HepG2 (cell line): Measurements from ENCODE around the gene DDIT4. TPM values are rescaled to one million over a fixed set of nuclear protein-coding genes. Genes with fewer than 3 reads are reported as not detected.
A peak's percentile ranks its signal among the peaks of the same experiment; 100 is the strongest.

Experiments used
- BRD4 ChIP-seq: sonication (generic); formaldehyde crosslinking; IDR thresholded peaks from 2 replicates; pipeline ENCODE4 v1.4.0; 2020; ENCODE audit warnings: missing genetic modification reagents
- GPBP1L1 ChIP-seq: sonication (generic); formaldehyde crosslinking; IDR thresholded peaks from 2 replicates; pipeline ENCODE4 v1.5.0; 2020; ENCODE audit warnings: mild to moderate bottlenecking, missing genetic modification reagents
- HDAC1 ChIP-seq: sonication (generic); formaldehyde crosslinking; IDR thresholded peaks from 2 replicates; pipeline ENCODE4 v1.5.1; 2020; ENCODE audit warnings: mild to moderate bottlenecking, missing genetic modification reagents
- HMG20A ChIP-seq: IDR thresholded peaks from 2 replicates; pipeline ENCODE4 v1.6.1; 2016; ENCODE audit warnings: borderline replicate concordance
- HNF1B ChIP-seq: sonication (generic); formaldehyde crosslinking; IDR thresholded peaks from 2 replicates; pipeline ENCODE4 v1.5.1; 2020; ENCODE audit warnings: mild to moderate bottlenecking, moderate library complexity, missing genetic modification reagents
- KDM4B ChIP-seq: sonication (generic); formaldehyde crosslinking; IDR thresholded peaks from 2 replicates; pipeline ENCODE4 v1.4.0; 2020; ENCODE audit warnings: missing genetic modification reagents
- NFE2L2 ChIP-seq: fragments of 150-350 bp; IDR thresholded peaks from 2 replicates; pipeline ENCODE4 v1.6.1; 2014; ENCODE audit warnings: low read length
- RBM22 ChIP-seq: fragments of 200-400 bp; formaldehyde crosslinking; optimal IDR thresholded peaks from 2 replicates; pipeline ENCODE3; 2017; ENCODE audit warnings: mild to moderate bottlenecking, low read length, moderate library complexity
- SKIL ChIP-seq: sonication (generic); formaldehyde crosslinking; IDR thresholded peaks from 2 replicates; pipeline ENCODE4 v1.8.0; 2022; ENCODE audit warnings: missing genetic modification reagents, mild to moderate bottlenecking, moderate library complexity, borderline replicate concordance
- UBTF ChIP-seq: sonication (generic); formaldehyde crosslinking; IDR thresholded peaks from 2 replicates; pipeline ENCODE4 v1.4.0; 2020; ENCODE audit warnings: mild to moderate bottlenecking, missing genetic modification reagents
- ZFP37 ChIP-seq: sonication (generic); formaldehyde crosslinking; IDR thresholded peaks from 2 replicates; pipeline ENCODE4 v1.4.0; 2020; ENCODE audit warnings: missing genetic modification reagents, borderline replicate concordance
- ZMYM2 ChIP-seq: sonication (generic); formaldehyde crosslinking; IDR thresholded peaks from 2 replicates; pipeline ENCODE4 v1.8.0; 2022; ENCODE audit warnings: mild to moderate bottlenecking, missing genetic modification reagents
- ZNF3 ChIP-seq: IDR thresholded peaks from 2 replicates; pipeline ENCODE4 v1.7.0; 2017; ENCODE audit warnings: inconsistent platforms
- ZNF574 ChIP-seq: sonication (generic); formaldehyde crosslinking; IDR thresholded peaks from 2 replicates; pipeline ENCODE4 v1.4.0; 2020; ENCODE audit warnings: missing genetic modification reagents
- ZNF839 ChIP-seq: sonication (generic); formaldehyde crosslinking; IDR thresholded peaks from 2 replicates; pipeline ENCODE4 v1.4.0; 2020; ENCODE audit warnings: missing genetic modification reagents, mild to moderate bottlenecking, borderline replicate concordance
- polyA plus RNA-seq, 8 experiments: library from polyadenylated mRNA; depleted of rRNA in 3 of 8; stranded (reverse) in 7 of 8; unstranded in 1 of 8; fragments of >200 nt; fragmentation: Illumina TruSeq in 4 of 8; extraction: Trizol in 4 of 8; gene quantifications; 2 replicates each; pipeline versions ENCODE4 v1.2.1 to v1.2.3, GENCODE V29; 2011 to 2016; ENCODE audit warnings: low read depth in 4 of 8, missing spikeins in 1 of 8, mixed read lengths in 1 of 8; ENCODE audit not compliant: insufficient read depth in 1 of 8
- total RNA-seq, 5 experiments: library from RNA; depleted of rRNA; stranded (reverse); fragments of >200 nt; fragmentation: Illumina TruSeq; extraction: Trizol; gene quantifications; 2 replicates each; pipeline ENCODE4 v1.2.3, GENCODE V29; 2016; ENCODE audit warnings: low read depth in 1 of 5

Gene DDIT4
- total and polyA plus RNA-seq, 2 of the 13 experiments (the other 11 are each of a cell fraction or from before 2014, with no cell fraction given), result 35.6 to 40.7 TPM

- TF ChIP-seq HNF1B, result peak; percentile 71
- TF ChIP-seq ZNF574 (CRISPR knock-in tag), result peak; percentile 55
- no peak for TF ChIP-seq GPBP1L1 (CRISPR knock-in tag)
- TF ChIP-seq BRD4 (CRISPR knock-in tag), result peak; percentile 61; the same call in 1 of the 2 replicates
- TF ChIP-seq HDAC1, result peak; percentile 76
- TF ChIP-seq UBTF (CRISPR knock-in tag), result peak; percentile 86
- peak; percentile 74; the same call in 1 of the 2 replicates for TF ChIP-seq ZMYM2 (CRISPR knock-in tag)
- peak; percentile 50; the same call in 1 of the 2 replicates for TF ChIP-seq KDM4B (CRISPR knock-in tag)
- peak; percentile 51; the same call in 1 of the 2 replicates for TF ChIP-seq ZNF3 (CRISPR knock-in tag)
- 0 out of 2 replicates have a peak, but pooled peaks have one; percentile 21 for TF ChIP-seq SKIL (CRISPR knock-in tag)
- TF ChIP-seq HMG20A (CRISPR knock-in tag), result peak; percentile 64
- TF ChIP-seq ZNF839 (CRISPR knock-in tag), result no peak
- TF ChIP-seq ZFP37 (CRISPR knock-in tag), result 0 out of 2 replicates have a peak, but pooled peaks have one; percentile 68
- 0 out of 2 replicates have a peak, but pooled peaks have one; percentile 1 for TF ChIP-seq NFE2L2
- TF ChIP-seq RBM22, result peak; percentile 14
These were observed 47.0 kb downstream of the DDIT4 start (continued) for GRCh38 chr10:72320676-72321247.
